HG03558 (cell line): ENCODE measurements around the gene SF3A2.

Source experiments
- ATAC-seq: cut with Tn5 transposase; IDR thresholded peaks from one replicate; pipeline ENCODE4 v1.9.1; 2021; ENCODE audit warnings: moderate number of reproducible peaks; ENCODE audit not compliant: unreplicated experiment; ENCODE audit errors: extremely low read depth

The SF3A2 gene

GRCh38 chr19:2225415-2226050, 11.1 kb upstream of the SF3A2 start:
- no peak for ATAC-seq

- no peak for ATAC-seq
Measured at GRCh38 chr19:2226051-2226839, 10.4 kb upstream of the SF3A2 start.

GRCh38 chr19:2226840-2227360, 9.7 kb upstream of the SF3A2 start:
- ATAC-seq, result no peak

GRCh38 chr19:2227415-2228156, 9.0 kb upstream of the SF3A2 start:
- ATAC-seq, result no peak

- no peak for ATAC-seq
Measured at GRCh38 chr19:2228157-2229030, 8.2 kb upstream of the SF3A2 start.

- ATAC-seq, result no peak
Measured at GRCh38 chr19:2229103-2230032, 7.3 kb upstream of the SF3A2 start.

- ATAC-seq, result no peak
Measured at GRCh38 chr19:2230033-2230531, 6.5 kb upstream of the SF3A2 start.

GRCh38 chr19:2230807-2231533, 5.7 kb upstream of the SF3A2 start:
- no peak for ATAC-seq

- ATAC-seq, result no peak
Measured at GRCh38 chr19:2231621-2232221, 4.9 kb upstream of the SF3A2 start.

- no peak for ATAC-seq
Measured at GRCh38 chr19:2232286-2233151, 4.1 kb upstream of the SF3A2 start.

GRCh38 chr19:2233601-2234280, 2.9 kb upstream of the SF3A2 start:
- no peak for ATAC-seq

GRCh38 chr19:2234996-2235380, 1.6 kb upstream of the SF3A2 start:
- no peak for ATAC-seq

- no peak for ATAC-seq
Measured at GRCh38 chr19:2235381-2236063, 1.1 kb upstream of the SF3A2 start.

- ATAC-seq, result no peak
Measured at GRCh38 chr19:2236064-2236313, 635 bp upstream of the SF3A2 start.

- ATAC-seq, result no peak
Measured at GRCh38 chr19:2237051-2237868, 636 bp downstream of the SF3A2 start.
